ENCODE measurements around the gene ATP5PD.

The ATP5PD gene

DNA sequence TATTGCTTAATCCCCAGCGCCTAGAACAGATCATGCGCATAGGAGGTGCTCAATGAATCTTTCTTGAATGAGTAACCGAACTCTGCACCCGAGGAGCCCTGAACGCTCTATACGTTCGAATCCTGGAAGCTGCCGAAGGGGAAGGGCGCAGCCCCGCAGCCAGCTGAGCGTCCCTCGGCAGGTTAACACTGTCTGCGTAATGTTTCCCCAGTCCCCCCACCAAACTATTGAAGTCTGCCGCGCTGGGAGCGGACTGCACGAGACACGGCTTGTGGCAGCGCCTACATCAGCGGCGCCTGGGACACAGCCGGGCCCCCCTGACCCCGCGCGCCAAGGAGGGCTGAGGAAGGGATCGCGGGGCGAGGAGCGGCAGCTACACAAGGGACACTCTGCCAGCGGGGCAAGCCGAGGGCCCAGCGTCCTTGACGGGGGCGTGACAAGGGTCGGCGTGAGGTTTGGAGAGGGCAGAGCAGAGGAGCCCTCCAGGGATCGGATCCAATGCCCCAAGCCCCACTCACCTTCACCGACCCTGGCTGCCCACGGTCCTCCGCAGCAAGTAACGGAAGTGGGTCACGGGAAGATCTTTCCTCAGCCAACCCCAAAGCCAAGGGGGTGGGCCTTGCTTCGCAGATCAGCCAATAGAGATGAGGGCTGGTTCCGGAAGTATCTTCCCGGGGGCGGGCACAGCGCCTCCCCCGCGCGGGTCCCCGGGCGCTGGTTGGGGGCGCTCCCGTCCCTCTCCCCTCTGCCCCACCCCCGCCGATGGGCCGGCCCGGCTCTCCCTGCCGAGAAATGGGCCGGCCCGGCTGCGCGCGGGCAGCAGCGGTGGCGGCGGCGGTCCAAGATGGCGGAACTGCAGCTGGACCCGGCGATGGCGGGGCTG, at the start of gene ATP5PD, which contains the start of gene KCTD2:
ATP5PD (minus strand) TSS at position 563 of the 883 bp plus-strand sequence. CDS start 4,319 bp downstream, outside the sequence.
KCTD2 (plus strand) TSS at position 819 of the 883 bp plus-strand sequence; CDS start at position 845, 26 bp downstream.
- peak; percentile 97 for DNase-seq

DNA sequence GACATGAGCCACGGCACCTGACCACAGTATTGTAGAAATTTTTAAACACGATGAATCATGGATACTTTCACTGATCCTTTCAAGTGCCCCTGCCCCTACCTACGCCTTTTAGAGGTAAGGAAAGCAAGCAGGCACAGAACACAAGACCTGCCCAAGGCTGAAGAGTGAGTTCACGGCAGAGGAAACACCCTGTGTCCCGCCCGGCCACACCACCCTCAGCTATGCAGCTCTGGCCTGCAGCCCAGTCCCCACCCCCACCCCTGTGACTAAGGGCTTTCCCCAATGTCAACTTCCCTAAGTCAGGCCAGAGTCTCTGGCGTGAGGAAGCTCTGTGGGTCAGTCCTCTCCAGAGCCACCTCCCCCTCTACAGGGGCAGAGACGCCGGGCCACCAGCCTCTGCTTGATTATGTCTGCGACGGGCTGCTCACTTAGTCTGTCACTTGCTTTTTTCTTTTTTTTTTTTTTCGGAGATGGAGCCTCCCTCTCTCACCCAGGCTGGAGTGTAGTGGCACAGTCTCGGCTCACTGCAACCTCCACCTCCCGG, 49.4 kb upstream of the ATP5PD start:
- DNase-seq: peak; percentile 92

DNA sequence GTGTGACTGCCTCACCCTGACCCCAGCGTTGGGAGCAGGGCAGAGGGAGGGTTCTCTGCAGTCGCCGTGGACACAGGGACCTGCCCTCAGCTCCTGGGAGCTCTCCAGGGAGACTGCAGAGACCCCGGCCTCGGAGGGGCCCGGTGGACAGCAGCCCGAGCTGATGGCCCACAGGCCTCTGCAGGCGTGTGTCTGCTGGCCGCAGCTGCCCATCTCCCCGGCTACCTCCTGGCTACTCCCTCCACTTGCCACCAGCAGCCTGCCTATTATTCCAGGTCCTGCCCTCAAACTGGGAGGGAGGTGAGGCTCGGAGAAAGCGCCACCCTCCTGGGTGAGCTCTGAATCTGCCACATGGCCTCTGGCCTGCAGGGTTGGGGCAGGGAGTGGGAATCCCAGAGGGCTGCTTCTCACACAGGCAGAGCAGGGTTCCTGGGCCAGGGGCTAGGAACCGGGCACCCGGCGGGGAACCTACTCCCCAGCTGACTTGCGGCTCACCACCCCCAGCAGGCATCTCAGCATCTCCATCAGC, 48.2 kb upstream of the ATP5PD start:
- no peak for DNase-seq

DNA sequence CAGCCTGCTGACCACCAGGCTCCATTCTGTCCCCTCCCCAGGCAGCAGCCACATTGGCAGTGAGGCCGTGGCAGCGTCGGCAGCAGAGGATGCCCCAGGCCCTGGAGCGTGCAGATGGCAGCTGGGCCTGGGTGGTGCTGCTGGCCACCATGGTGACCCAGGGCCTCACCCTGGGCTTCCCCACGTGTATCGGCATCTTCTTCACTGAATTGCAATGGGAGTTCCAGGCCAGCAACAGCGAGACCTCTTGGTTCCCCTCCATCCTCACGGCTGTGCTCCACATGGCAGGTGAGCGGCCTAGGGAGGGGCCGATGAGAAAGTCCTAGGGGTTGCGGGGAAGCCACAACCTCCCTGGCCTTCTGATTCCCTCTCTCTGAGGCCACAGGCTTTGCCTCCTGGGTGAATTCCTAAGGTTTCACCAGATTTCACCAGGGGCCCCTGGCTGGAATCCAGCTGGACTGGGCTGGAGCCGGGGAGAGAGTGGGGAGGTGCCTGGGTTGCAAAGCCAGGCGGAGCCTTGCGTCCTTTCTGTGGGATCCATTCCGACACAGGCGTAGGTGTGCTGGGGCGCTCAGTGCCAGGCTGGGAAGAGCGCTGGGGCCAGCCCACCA, 46.9 kb upstream of the ATP5PD start:
- no peak for DNase-seq

DNA sequence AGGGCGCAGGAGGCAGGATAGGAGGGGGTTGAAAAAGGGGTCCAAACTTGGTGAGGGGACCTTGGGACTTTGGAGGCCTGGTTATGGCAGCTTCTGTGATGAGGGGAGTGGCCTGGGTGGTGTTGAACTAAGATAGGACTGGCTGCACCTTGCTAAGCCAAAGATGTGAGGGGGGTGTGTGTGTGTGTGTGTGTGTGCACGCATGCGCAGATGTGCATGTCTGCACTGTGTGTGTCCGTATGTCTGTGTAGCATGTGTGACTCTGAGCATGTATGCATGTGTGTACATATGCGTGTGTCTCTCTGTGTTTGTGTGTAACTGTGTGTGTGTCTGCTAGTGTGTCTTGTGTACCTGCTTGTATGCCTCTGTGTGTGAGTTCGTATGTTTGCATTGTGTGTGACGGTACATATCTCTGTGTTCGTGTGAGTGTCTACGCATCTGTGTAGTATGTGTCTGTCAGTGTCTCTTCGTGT, 45.1 kb upstream of the ATP5PD start:
- DNase-seq: no peak

DNA sequence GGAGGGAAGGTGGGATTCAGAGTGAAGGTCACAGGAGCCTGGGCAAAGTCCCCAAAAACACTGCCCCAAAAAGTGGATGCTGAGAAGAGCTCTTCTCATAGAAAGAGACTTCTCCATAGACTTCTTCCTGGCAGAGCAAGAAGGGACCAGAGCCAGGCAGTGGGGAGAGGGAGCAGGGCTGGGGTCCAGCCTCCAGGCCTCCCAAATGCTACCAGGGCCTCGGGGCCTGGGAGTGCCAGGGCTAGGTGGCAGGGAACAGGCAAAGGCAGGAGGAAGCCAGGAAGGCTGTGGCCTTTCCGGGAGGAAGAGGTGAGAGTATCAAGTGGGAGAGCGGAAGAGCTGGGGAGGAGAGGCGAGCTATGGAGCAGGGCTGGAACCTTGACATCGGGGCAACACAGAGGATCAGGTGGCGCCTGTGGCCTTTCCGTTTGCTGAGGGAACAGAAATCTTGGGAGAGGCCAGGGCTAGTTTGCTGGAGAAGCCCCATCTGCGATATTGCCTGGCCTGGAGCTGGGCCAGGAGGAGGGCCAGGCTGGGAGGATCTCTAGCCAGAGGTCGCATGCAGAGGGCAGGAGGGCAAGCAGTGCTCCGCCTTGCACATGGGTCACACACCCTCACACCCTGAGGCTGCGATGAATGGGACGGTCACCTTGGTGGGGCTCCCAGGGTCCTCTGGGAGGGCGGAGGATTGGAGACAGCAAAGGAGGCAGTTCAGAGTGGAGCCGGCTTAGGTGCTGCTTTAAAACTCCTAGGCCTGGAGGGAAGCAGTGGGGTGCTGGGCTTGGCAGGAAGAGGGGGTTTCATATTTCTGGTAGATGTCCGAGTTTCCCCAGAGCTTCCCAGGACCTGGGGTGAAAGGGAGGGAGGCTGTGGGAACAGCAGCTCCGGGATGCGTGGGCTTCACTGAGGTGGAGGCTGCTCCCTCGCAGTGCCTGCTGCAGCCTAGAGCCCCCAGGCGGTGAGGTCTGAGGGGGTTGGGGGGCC, 44.4 kb upstream of the ATP5PD start:
- no peak for DNase-seq

DNA sequence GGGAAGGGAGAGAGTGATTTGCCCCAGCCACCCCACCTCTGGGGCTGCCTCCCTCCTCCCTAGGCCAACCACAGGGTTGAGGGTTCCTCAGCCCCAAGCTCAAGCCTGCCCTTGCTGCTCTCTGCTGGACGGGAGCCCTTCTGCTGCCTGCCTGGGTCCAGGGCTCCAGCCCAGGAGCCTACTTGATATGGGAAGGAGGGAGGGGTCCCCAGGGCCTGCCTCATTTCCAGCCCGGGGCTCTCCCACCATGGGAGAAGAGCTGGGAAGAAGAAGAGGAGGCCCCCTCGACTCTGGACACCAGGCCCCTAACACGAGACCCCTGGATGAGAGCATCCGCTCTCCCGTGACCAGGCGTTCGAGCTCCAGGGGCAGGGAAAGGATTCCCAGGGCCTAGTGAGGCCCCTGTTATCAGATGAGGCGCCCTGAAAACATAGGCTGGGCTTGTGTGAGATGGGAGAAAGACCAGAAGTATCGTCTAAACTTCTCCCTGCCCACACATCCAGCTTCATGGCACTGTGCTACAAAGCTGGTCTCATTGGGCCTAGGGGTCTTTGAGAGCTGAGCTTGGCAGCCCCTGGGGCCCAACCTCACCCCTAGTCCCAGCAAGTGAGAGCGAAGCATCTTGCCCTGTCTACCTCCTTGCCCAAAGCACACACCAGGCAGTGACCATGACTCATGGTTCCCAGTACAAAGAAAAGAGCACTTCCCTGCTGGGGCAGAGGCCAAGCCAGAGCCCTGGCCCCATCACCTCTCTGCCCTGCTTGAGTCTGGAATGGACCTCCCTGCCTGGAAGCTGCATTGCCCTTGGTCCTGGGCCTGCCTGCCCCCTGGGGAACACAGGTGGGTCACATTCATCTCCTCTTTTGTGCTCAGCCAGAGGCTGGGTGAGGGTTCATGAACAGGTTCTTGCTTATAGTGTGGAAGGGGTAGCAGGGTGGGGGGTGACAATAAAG, 42.0 kb upstream of the ATP5PD start:
- DNase-seq: peak; percentile 71

DNA sequence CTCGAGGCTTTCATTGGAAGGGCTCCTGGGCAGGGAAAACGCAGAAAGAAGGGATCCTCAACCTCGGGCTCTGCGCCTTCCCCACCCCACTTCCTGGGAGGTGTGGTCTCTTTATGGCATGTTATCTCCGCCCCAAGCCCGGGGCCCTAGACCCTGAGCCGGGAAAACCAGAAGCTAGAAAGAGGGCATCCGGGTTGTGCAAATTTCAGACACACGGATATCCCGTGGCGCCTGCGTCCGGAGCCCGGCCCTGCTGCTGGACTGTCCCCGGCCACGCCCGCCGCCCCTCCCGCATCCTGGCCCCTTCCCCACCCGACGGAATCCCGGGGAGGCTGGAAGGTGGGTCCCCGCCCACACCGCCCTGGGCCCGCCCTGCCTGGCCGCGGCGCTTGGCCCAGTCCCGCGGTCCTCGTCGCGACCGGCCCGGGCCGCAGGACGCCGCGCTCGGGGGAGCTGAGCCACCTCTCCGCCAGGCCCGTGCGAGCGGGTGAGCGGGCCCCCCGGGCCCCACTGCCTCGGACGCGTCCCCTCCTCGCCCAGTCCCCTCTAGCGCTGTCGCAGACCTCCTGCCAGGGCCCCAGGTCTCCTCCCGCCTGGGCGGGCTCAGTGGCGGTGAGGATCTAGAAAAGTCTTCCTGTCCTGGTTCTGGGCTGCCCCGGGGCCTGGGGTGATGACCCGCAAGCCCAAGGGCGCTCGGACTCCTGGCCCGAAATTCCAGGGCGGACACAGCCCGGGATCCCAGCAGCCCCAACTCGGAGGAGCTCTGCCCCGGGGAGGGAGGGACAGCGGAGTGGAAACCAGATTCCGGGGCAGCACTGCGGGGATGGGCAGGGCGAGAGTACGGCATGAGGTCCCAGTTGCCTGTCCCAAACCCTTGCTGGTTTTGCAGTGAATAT, 41.0 kb upstream of the ATP5PD start, which contains the start of gene SLC16A5:
SLC16A5 (plus strand) TSS at position 397 of the 896 bp plus-strand sequence. CDS start 5,683 bp downstream, outside the sequence.
- peak; percentile 87 for DNase-seq

DNA sequence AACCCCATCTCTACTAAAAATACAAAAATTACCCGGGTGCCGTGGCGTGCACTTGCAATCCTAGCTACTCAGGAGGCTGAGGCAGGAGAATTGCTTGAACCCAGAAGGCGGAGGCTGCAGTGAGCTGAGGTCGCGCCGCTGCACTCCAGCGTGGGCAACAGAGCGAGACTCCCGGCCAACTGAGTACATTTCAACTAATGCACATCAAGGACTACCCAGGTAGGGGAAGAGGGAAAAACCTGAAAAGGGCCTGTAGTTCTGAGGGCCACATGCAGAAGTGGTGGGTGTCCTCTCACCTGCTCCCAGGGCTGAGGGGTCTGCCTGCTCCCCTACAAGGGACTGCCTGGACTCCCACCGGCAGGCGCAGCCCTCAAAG, 40.4 kb upstream of the ATP5PD start:
- DNase-seq: no peak

DNA sequence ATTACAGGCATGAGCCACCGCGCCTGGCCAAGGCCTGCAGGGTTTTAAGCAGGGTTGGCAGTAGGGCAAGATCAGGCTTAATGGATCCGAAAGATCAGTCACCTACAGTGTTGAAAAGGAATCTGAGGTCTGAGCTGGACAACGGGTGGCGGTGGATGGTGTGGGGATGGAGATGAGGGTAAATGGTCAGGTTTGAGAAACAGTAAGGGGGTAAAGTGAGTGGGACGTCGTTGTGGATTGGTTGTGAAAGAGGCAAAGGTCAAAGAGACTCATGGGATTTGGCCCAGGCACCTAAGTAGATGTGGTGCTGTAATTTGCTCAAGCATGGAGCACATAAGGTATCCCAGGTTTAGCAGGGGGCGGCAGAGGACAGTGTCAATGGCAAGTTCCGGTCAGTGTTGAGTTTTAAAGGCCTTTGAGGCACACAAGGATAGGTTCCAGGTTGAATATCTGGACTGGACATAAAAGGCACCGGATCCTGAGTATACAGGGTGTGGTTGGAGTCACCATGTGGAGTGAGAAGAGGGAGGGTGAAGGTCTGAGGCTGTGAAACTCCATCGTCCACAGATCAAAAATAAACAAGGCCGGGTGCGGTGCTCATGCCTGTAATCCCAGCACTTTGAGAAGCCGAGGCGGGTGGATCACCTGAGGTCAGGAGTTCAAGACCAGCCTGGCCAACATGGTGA, 39.9 kb upstream of the ATP5PD start:
- no peak for DNase-seq

DNA sequence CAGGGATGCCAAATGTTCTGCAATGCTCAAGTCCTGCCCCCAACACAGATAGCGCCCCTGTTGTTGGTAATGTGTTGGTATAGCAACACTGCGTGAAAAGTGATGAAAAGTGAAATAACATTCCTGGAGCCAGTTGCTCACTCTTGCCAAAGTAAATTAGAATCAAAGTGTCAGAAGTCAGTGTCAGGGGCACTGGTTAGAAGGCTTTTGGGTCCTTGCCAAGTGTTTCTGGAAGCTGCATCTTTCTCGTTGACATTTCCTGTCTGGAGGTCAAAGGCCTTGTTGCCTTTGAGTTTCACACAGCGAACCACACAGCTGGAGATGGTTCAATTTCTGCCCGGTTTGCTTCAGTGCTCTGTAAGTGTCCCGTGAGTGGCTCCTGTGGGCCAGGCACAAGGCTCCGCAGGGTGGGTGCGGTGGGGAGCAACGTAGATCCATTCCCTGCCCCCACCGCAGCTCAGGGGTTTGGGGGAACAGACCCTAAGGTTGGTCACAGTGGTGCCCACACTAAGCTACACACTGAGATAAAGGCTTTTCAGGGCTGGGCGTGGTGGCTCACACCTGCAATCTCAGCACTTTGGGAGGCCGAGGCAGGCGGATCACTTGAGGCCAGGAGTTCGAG, 37.4 kb upstream of the ATP5PD start:
- no peak for DNase-seq

DNA sequence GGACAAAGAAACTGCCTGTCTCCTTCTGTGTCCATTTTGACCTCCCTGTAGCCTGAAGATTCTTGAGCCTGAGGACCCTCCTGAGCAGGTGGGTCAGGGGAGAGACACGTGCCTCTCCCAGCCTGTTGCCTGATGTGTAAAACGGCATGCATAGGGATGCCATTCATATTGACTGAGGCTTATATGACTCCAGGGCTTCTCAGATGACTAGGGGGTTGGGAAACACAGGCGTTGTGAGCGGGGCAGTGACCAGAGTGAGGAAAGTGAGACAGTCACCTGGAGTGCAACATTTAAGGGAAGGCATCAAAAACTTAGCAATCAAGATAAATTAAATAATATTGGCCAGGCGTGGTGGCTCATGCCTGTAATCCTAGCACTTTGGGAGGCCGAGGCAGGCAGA, 35.9 kb upstream of the ATP5PD start:
- no peak for DNase-seq

DNA sequence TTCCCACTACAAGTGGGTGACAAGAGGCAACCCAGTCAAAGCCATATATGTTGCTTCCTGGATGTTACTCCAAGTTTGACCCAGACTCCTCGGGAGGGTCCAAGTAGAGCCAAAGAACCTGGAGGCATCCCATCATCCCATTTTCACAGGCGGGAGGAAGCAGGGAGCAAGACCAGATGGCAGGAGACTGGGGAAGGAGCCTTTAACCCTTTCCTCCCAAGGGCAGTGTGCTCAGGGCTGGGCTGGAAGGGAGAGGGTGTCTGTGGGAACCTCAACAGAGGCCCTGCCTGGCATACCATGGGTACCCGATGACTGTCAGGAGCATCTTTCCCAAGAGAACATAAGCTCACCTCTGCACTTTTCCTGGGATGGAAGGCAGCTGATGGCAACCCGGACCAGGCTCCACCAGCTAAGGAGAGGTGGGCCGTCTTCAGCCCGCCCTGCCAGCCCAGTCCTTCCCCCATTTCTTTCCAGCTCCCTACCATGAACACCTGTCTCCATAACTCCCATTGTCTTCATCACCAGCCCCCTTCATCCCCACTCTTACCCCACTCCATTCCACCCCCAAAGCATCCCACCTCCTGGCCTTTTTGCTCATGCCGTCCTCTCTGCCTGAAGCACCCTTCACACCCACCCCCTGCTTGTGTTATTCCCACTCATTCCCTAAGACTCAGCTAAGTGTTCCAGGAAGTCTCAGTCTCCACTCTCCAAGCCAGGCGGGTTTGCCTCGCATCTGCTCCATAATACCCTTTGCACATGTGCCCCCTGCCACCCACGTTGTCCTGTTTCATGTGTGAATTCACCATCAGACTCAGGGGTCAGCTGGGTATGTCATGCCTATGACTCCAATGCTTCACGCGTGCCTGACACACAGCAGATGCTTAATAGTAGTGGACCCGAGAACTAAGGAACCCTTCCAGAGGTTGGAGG, 35.1 kb upstream of the ATP5PD start:
- no peak for DNase-seq

DNA sequence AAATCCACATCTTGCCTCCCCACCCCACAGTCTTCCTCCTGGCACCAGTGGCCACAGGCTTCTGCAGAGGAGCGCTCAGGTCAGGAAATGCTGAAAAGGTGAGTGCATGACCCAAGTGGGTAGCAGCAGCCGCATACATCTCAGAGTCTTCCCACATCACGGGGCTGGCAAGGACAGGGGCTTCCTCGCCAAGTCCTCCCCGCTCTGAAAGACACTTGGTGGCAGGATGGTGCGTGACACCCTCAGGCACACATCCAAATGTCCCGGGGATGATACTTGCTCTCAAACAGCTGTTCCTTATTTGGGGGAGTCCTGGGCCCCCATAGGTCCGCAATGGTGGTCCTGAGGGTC, 32.2 kb upstream of the ATP5PD start:
- no peak for DNase-seq

DNA sequence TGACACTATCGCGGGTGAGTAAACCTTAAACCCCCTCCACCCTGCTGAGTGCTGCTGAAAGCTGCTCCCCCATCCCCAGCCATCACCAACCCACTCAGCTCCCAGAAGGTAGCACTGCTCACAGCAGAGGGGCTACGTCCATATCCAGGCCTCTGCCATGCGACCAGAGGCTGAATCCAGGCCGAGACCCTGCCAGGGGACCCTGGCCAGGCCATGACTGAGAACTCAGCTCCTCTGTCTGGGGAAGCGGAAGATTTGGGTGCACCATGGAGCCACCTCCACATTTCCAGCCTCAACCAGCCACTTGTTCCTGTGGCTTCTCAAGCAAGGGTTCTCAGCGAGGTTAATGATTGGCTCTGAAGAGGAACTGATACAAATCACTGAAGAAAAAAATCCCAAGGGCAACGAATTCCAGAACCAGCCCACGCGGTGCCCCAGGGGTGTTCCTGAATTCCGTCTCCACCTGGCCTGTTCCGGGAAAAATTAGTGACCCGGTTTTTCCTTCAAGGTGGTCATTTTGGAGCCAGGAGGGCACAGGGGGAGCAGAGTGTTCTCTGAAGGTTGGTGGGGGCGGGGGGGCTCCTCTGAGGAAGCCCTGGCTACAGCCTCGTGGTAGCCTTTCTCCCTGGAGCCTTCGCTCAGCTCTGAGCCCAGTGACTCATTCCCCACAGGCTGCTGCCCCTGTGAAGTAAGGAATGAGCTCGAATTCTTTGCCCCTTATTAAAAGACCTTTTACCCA, 31.7 kb upstream of the ATP5PD start:
- DNase-seq: peak; percentile 65

DNA sequence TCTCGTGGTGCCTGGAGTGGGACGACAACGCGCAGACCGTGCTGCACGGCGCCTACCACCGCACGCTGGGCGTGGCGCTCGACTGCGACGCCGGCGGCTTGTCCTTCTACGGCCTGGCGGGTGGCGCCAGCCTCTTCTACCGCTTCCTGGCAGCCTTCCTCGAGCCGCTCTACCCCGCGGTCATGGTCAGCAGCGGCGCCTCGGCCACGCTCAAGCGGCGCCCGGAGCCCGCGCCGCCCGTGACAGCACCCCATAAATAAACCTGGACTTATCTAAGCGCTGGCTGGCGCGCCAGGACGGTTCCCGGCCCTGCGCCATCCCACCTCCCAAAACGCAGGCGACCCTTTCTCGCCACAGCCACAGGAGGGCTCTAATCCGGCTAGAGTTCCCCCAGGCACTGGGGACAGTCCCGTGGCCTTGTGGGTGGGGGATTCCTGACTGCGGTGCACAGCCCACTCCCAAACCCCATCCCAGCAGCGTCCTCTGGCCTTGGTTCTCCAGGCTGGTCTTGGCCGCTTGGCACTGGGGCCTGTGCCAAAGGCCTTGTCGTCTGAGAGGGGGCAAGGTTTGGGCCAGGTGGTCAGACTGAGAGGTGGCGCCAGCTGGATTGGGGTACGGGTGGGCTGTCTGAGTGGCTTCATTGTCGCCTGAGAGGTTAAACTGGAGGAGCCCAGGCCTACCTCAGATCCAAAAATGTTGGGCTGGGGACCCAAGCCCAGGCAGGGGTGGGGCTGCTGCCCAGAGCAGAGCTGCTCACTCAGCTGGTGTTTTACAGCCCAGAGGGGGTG, 30.9 kb upstream of the ATP5PD start:
- DNase-seq: peak; percentile 60

Measured in inflammatory macrophage treated with lipopolysaccharide for 4 hours (primary cell).